Measurements from ENCODE around the gene TMPRSS4. TPM values are rescaled to one million over a fixed set of nuclear protein-coding genes. Genes with fewer than 3 reads are reported as not detected.
A peak's percentile ranks its signal among the peaks of the same experiment; 100 is the strongest.

TMPRSS4 gene
- total RNA-seq, 1 experiment from 2014 or later, result 1.5 TPM

DNA sequence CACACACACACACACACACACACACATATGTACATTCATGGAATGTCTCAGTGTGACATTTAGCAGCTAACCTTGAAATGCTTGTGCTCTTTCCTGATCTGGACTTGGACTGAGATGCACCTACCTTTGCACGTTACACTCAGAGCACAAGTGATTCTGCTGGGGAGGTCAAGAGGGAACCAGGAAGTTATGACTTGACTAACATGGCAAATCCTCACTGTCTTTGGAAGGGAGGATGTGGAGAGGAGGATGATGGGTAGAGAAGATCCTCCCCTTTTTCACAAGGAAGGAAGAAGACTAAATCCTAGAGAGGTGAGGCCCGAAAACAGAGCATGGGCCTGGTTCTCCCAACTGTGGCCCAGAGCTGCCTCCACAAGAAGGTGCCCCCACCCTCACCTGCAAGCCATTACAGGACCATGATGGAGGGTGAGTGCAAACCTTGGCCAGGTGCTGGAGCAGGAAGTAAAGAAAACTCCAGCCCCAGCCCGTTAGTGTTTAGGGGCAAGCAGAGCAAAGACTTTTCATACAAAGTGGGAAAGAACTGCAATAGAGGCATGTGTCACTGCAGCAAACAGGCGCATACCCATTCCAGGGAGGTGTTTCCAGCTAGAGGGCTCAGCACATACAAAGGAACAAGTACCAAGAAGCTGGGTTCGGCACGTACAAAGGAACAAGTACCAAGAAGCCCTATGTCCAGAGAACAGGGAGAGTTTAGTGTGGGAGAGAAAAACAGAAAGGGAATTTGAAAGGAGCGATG, 49.4 kb downstream of the TMPRSS4 start (continued):
- TF ChIP-seq POLR2AphosphoS5 (IDR thresholded peaks at IDR 0.05; ENCODE audit: low read depth, low read length) (peak; percentile 97), RAD21 (IDR thresholded peaks at IDR 0.05; ENCODE audit: low read depth) (no peak), TCF7L2 (IDR thresholded peaks at IDR 0.05; ENCODE audit: borderline replicate concordance, extremely low read depth, insufficient read depth, insufficient read length) (no peak)

GRCh38 chr11:118128310-118128709, 51.4 kb downstream of the TMPRSS4 start:
- Histone ChIP-seq H3K36me3 (ENCODE audit: control insufficient read depth in 1 of 2, insufficient read depth in 2 of 2, low read length in 2 of 2) (no peaks in the 10 kb centered on the region), H2AFZ (ENCODE audit: low read depth, low read length, poor library complexity, severe bottlenecking) (no peak overlapping the region), H4K20me1 (ENCODE audit: insufficient read depth) (no peaks in the 10 kb centered on the region), H3K27me3 (ENCODE audit: insufficient read depth, low read length) (no peaks in the 10 kb centered on the region), H3K9me2 (ENCODE audit: insufficient read depth) (no peaks in the 10 kb centered on the region), H3K4me1 (ENCODE audit: control insufficient read depth in 1 of 2, insufficient read depth in 2 of 2, low read length in 2 of 2) (peaks cover 0 to 6% of the 10 kb centered on the region in 2 experiments; a peak in 1 of 4 replicates), H3K79me2 (ENCODE audit: insufficient read depth, low read length) (no peaks in the 10 kb centered on the region), H3K4me3 (replicated peaks in 1 of 2; ENCODE audit: low read depth in 1 of 2, low read length in 2 of 2) (no peak overlapping the region), H3K9me3 (ENCODE audit: control insufficient read depth in 1 of 2, insufficient read depth in 1 of 2, low read depth in 1 of 2, low read length in 2 of 2) (no peaks in the 10 kb centered on the region), H3K4me2 (ENCODE audit: low read length) (no peak overlapping the region), H3K9ac (ENCODE audit: low read length) (no peak overlapping the region), H3K27ac (ENCODE audit: low read depth, low read length) (no peak overlapping the region)
- TF ChIP-seq JUND (IDR thresholded peaks at IDR 0.05) (no peak), CBX3 (IDR thresholded peaks at IDR 0.05; ENCODE audit: low read depth) (no peak), EZH2phosphoT487 (IDR thresholded peaks at IDR 0.05; ENCODE audit: borderline replicate concordance) (no peak), RAD21 (IDR thresholded peaks at IDR 0.05; ENCODE audit: low read depth) (no peak), ZBTB33 (IDR thresholded peaks at IDR 0.05; ENCODE audit: extremely low read depth, insufficient replicate concordance, low read length) (no peak), CTCF (IDR thresholded peaks at IDR 0.05 in 2 of 3, conservative IDR thresholded peaks at IDR 0.05 in 1 of 3; ENCODE audit: borderline replicate concordance in 1 of 3, insufficient read depth in 1 of 3, low read depth in 2 of 3, low read length in 2 of 3) (no peak), EGR1 (IDR thresholded peaks at IDR 0.05; ENCODE audit: low read depth) (no peak), TCF7L2 (IDR thresholded peaks at IDR 0.05; ENCODE audit: borderline replicate concordance, extremely low read depth, insufficient read depth, insufficient read length) (no peak), FOSL1 (IDR thresholded peaks at IDR 0.05; ENCODE audit: low read depth) (no peak)
- no peak for ATAC-seq
- BruUV-seq (replicated peaks), result no TSS peak
- POLR2A ChIA-PET, result no interaction called here
- RAD21 ChIA-PET (ENCODE audit: low non-redundant PET in 1 of 2, low total read pairs in 2 of 2, uncharacterized antibody in 2 of 2, unreplicated experiment in 2 of 2), result no interaction called here
- CTCF ChIA-PET, result no interaction called here
- intact Hi-C loops (cut with micrococcal nuclease), result no loop called here
- no peak for DNase-seq (ENCODE audit: low read depth, low spot score)

All from HCT116 (cell line).